Right hindlimb (tissue), 1 donor: ENCODE data around the gene MPZL2.

Experiments used
- DNase-seq: peaks from one replicate; pipeline ENCODE4 v3.0.0-alpha.2; 2018

MPZL2 gene

DNA sequence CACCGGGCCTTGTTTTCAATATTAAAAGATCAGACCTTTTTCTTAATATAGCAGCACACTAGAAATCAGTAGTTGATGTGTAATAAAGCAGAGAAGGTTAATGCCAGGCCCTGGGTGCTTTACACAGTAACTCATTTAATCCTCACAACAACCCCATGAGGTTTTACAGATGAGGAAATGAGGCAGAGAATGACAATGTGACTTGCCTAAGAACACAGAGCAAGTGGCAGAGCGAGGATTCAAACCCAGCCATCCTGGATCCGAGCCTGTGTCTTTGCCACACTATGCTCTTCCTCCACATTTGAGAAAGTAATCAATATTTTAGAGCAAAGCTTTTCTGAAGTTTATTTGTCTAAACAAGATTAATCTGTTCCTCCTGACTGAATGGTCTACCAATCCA is 46.5 kb downstream of the MPZL2 start:
- DNase-seq, result no peak

DNA sequence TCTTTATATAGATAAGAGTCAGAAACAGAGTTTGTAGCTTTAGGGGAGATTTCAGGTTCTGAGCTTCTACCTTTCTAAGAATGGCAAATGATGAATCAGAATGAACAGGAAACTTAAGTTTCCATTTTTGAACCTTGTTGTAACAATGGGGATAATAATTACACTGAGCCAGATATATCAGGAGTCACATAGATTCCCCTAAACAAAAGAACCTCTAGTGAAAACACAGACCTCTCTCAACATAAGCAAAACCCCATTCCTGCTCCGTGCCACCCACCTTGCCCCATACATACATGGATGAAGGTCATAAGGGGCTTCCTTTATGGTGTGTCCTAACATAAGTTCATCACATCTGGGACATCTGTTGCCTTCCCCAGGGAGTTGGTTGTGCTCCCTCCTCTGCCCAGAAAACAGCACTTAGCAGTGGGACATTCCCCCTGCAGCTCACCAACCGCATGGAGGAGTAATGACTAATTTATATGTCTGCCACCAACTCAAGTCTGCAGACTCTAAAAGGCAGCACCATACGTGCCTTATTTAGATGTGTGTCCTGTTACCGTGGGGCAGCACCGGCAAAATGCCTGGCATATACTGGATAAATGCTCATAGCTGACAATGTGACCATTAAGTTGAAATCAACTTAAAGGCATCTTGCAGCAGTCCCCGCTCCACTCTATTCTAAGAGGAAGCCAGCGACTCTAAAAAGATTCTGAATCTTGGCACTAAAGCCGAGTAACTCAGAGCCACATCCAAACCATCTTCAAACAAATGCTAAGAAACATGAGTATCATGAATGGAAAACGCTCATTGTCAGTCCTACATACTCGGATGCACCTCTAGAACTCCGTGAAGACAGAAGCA is 47.2 kb downstream of the MPZL2 start:
- no peak for DNase-seq

DNA sequence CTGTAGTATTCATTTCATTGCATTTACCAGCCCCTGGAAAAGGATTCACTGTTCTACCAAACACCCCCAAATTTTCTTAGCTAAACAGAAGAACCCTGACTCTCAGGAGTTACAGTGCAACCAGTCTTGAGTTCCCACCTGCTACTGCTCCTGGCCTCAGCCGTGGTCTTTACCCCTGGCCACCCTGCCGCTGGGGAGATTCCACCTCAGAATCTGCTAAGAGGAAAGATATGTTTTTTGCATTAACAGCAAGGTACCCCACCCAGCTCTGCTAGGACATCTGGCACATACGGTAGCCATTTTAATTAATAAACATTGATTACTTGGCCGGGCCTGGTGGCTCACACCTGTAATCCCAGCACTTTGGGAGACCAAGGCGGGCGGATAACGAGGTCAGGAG is 48.3 kb downstream of the MPZL2 start:
- no peak for DNase-seq

DNA sequence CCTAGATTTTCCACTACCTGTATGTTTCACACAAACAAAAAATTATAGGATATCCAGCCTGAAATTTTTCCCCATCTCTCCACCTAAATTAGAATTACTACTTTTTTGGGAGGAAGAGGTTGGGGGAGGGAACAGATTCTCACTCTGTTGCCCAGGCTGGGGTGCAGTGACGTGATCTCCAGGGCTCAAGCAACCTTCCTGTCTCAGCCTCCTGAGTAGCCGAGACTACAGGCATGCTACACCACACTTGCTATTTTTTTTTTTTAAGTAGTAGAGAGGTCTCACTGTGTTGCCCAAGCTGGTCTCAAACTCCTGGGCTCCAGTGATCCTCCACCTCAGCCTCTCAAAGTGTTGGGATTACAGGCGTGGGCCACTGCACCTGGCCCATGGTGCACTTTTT is 48.8 kb downstream of the MPZL2 start:
- DNase-seq, result no peak

DNA sequence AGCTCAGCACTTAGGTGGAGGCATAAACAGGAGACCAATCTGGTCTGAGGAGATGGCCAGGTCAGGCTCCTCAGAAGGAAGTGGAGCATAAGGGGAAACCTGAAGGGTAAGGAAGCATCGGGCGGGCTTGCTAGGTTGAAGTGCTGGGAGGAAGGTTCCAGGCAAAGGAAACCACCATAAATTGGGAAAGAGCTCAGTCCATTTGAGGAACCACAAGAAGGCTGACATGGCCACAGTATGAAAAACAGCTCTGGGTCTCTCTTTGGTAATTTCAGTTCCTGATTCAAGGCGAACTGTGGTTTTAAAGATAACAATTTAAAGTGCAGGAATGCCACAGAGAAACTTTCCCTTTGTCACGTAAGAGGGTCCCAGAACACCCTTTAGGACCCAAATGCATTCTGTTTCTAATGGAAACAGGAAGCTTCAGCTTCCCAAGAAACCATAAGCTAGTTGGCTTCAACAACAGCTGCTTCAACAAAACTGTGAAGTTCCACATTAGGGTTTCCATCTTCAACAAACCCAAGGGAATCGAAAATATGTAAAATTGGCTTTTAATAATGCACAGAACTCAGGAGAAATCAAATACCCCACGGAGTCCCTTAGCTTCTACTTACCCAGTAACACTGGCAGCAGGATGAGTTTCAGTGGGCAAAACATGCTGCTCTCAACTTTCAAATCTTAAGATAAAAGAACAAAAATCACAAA is 49.7 kb downstream of the MPZL2 start:
- DNase-seq, result no peak

DNA sequence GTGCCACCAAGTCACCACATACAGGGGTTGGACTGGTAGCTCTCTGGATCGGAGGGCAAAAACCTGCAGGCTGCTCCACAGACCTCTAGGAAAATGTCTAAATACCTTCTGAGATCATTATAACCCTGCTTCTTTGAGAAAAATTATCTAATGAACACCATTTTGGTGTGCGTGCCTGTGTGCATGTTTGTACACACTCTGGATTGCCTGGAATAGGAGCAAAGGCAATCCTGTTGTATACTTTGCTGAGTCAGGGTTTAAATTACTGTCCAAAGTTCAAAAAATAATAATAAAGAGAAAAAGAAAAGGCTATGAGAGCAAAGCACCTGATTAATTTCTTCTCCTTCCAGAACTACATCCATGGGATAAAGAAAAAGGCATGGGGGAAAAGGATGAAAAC is 50.3 kb downstream of the MPZL2 start:
- DNase-seq, result no peak

DNA sequence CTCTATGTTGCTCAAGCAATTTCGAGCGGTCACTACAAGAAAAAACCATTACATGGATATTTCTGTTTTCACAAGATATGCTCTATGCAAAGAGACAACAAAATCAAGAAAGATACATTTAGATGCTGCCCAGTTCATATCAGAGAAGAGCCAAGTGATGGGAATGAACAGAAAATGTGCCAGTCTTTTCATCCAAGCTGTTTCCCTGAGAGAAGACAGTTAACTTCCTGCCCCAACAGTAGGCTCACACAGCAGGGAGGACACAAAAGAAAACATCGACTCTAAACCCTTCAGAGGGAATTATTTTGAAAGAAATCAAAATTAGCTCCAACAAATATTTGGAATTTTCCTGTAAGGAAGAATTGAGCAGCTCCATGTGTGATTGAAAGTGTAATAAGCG is 50.9 kb downstream of the MPZL2 start:
- no peak for DNase-seq

DNA sequence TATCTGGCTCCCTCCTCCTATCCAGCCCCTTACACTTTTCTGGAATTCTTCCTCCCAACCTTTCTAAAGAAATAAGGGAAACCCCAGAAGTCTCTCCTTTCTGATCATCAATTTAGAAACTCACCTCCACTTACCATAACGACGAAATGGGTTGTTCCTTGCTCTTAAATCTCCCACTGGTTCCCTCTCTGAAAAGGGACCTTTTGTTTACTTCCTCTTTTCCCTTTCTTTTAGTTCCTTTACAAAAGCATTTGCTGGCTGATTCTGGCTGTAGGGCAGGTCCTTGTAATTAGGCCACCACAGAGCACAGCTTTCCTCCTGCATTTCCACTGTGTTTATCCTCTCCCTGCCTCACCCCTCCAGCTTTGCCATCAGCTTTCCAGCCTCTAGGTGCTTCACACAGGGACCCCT is 51.3 kb downstream of the MPZL2 start:
- DNase-seq, result no peak

DNA sequence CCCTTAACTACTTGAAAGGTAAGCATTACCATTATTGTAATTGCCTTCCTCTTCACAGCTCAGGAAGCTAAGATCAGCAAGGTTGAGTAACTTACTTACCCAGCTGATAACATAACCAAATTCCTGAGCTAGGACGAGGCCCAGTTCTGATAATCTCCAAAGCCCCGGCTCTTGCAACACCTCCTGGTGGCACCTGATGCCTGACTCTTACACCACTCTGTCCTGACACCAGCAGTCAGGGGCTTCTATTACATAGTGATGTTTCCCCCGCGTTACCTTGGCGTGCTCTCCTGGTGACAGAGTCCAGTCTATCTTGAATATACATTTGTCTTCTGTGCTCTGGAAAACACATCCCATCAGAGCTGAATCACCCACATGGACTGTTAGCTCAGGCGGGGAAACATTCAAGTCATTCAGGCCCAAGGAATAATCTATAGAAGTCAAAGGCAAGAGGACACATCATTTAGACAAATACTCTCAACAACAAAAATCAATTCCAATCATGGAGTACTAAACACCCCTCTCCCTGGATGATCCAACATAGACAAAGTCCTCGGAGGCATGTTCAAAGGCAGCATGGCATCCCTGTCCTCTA is 51.9 kb downstream of the MPZL2 start:
- no peak for DNase-seq

DNA sequence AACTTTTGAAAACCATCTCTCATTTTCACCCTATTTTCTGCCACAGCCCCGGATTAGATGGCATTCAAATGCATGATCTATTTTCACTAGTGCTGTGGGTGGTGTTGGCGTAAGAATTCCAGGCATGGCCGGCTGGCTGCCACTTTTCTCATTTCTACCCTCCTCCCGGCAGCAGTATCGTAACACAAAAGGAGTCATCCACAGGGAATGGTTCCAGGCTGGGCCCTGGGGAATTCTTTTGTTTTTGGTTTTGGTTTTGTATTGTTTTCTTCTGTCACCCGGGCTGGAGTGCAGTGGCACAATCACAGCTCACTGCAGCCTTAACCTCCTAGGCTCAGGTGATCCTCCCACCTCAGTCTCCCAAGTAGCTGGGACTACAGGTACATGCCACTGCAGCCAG is 53.1 kb downstream of the MPZL2 start:
- no peak for DNase-seq

DNA sequence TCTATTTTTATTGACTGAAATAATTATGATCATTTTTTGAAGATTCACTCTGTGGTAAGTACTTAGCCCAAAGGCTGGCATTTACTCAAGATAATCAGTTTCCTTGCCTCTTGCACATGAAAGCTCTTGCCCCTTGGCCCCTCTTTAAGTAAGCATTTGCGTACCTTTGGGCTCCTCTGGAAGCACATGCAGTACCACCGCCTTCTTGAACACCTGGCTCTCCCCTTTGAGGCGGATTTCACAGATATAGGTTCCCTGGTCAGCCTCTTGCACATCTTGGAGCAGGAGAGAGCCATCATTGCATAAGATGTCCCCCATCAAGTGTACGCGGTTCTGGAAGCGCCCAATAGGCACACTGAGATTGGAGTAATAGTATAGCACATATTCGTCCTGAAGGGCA is 53.8 kb downstream of the MPZL2 start:
- no peak for DNase-seq

DNA sequence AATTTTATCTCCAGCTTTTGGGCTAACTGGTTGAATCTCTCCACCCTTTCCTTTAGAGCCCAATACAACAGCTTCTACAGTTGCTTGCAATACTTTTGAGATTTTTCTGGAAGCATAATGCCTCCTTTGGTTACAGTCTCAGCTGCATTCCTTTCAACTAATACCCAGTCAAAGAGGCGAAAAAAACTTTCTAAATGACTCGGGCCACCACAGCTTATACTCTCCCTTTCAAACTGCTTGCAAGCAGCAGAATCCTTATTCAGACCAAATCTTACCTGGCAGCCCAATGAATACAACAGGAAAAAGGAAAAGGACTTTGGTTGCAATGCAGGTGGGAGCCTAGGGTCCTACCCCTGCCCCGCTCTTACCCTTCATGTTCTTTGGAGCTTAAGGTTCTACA is 55.1 kb downstream of the MPZL2 start:
- DNase-seq, result no peak

DNA sequence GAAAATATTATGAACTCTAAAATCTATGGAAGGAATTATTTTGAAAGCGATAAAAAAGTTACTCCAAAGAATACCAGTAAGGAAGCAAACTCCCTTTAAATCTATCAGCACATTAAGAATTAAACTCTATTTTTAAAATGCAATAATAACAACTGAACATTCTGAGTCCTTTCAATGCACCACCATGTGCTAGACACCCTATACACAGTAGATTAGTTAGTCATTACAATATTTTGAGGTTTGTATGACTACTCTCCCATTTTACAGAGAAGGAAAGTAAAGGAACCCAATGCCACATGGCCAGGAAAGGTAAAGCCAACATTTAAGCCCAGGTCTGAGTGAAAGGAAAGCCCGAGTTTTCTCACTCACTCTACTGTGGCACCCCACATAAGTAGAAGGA is 57.0 kb downstream of the MPZL2 start:
- DNase-seq, result no peak

DNA sequence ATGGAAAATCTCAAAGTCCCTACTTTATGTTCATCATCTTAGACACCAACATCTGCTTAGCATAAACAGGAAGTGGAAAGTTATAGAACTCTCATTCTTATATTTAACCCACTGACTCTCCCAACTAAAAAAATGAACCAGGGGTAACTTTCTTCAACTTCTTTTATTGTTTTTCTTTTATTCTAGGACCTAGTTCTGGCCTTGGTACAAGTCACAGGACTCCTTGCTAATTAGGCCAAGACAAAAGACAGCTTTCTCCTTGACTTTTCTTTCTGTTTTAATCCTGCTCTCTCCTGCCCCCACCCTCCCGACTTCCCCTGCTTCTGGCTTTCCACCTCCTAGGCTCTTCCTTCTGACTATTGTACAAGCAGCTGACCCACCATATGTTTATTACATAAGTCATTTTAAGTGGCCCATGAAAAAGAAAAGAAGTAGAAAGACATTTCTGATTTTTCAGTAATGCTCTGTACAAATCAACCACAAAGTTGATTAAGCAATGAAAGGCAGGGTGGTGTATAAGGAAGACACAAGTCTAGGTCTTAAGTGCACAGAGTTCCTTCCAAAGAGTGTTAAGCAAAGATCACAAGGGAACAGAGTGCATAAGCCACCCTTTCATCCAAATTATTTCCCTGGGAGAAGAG is 57.6 kb downstream of the MPZL2 start:
- no peak for DNase-seq

DNA sequence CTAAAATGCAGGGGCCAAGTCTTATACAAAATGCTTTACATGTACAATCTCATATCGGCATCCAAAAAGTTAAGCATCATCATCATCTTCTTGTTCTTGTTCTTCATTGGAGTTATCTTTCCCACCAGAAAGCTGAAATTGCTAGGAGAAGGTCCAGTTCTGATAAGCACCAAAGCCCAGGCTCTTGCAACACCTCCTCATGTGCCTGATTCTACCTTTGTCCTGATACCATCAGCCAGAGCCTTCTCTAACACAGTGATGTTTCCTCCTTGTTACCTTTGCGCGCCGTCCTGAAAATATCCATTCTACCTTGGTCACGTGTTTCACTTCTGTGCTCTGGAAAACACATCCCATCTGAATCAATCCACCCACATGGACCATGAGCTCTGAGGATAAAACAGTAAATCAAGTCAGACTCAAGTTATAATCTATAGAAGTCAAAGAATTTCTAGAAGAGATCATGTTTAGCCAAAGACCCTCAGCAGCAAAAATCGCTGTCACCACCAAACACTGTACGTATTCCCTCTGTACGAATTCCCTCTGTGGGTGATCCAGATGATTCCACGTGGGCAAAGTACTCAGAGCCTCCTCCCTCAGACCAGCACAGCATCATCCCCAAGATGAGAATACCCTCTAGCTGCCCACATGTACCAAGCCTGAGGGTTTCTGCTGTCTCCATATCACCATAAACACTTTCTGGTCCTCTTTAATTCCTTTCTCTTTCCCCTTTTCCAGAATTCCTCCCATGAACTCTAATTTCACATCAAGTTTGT is 58.3 kb downstream of the MPZL2 start:
- no peak for DNase-seq
